DMS53 treated with DMSO at 0.1 percent for 48 hours (cell line): Measurements from ENCODE around the gene ALMS1.
"Not testable (repeated sequence)": the region's sequence is repeated elsewhere in the genome, so short reads cannot be mapped to it uniquely, and the experiment has no call there.

Experiments used
- DNase-seq: peaks from one replicate; lab custom pipeline; 2025; ENCODE audit not compliant: unreplicated experiment; lab: John Stamatoyannopoulos, UW

The ALMS1 gene

GRCh38 chr2:73403237-73403636 is 17.6 kb downstream of the ALMS1 start:
- DNase-seq = no peak

GRCh38 chr2:73404409-73404808 is 18.8 kb downstream of the ALMS1 start:
- no peak for DNase-seq

DNA sequence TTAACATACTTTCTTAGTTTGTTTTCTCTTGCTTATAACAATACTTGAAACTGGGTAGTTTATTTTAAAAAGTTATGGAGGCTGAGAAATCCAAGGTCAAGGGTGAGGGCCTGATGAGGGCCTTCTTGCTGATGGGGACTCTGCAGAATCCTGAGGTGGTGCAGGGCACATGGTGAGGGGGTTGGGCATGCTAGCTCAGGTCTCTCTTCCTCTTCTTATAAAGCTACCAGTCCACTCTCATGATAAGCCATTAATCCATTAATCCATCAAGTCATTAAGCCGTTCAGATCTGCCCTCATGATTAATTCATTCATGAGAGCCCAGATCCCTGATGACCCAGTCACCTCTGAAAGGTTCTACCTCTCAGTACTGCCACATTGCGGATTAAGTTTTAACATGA is 21.4 kb downstream of the ALMS1 start:
- no peak for DNase-seq

- DNase-seq = no peak
Measured at GRCh38 chr2:73408198-73408597, 22.6 kb downstream of the ALMS1 start.

DNA sequence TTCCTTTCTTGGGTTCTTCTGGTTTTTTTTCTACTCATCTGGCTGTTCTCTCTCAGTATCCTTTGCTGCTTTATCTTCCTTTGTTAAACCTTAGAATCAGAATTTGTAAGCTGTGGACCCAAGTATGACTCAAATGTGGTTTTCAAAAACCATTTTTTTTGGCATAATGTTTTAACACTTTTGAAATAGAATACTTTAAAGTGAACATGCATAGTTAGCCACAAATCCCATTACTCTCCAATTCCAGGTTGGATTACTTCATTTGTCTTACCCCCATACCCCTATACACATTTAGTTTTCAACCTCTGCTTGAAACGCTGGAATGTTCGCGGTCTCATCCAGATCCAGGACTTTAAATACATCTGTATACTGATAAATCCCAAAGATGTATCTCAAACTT is 29.1 kb downstream of the ALMS1 start:
- DNase-seq = no peak

- no peak for DNase-seq
Measured at GRCh38 chr2:73415906-73416305, 30.3 kb downstream of the ALMS1 start.

GRCh38 chr2:73418343-73418742 is 32.7 kb downstream of the ALMS1 start:
- no peak for DNase-seq

GRCh38 chr2:73423913-73424312 is 38.3 kb downstream of the ALMS1 start:
- DNase-seq = no peak

GRCh38 chr2:73426176-73426575 is 40.5 kb downstream of the ALMS1 start:
- no peak for DNase-seq

- no peak for DNase-seq
Measured at GRCh38 chr2:73436019-73436418, 50.4 kb downstream of the ALMS1 start.

DNA sequence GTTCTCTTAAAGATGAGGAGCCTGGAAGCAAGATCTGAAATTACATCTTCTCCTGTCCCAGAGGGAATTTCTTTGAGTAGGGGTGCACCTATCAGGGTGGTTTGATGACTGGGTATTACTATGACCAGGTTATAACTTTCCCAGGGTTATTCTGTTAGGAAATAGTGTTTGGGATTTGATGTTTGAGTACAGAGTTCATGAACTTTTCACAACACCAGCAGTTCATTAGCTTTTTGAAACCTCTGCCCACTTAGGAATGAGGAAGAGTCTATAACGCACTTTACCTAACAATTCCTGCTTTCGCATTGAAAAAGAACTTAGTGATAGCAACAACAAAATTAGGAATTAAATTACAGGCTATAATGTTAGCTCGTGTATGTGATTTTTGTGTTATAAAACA is 58.6 kb downstream of the ALMS1 start:
- no peak for DNase-seq

DNA sequence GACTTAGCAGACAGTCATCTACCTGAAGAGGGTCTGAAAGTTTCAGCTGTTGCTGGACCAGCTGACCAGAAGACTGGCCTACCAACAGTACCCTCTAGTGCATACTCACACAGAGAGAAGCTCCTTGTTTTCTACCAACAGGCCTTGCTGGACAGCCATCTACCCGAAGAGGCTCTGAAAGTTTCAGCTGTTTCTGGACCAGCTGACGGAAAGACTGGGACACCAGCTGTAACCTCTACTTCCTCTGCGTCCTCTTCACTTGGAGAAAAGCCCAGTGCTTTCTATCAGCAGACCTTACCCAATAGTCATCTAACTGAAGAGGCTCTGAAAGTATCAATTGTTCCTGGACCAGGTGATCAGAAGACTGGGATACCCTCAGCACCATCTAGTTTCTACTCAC is 63.2 kb downstream of the ALMS1 start:
- DNase-seq = no peak

DNA sequence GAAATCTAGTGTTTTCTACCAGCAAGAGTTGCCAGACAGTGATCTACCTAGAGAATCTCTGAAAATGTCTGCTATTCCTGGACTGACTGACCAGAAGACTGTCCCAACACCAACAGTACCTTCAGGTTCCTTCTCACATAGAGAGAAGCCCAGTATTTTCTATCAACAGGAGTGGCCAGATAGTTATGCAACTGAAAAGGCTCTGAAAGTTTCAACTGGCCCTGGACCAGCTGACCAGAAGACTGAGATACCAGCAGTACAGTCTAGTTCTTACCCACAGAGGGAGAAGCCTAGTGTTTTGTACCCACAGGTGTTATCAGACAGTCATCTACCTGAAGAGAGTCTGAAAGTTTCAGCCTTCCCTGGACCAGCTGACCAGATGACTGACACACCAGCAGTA is 63.8 kb downstream of the ALMS1 start:
- no peak for DNase-seq

- no peak for DNase-seq
Measured at GRCh38 chr2:73451263-73451972, 65.8 kb downstream of the ALMS1 start.

DNA sequence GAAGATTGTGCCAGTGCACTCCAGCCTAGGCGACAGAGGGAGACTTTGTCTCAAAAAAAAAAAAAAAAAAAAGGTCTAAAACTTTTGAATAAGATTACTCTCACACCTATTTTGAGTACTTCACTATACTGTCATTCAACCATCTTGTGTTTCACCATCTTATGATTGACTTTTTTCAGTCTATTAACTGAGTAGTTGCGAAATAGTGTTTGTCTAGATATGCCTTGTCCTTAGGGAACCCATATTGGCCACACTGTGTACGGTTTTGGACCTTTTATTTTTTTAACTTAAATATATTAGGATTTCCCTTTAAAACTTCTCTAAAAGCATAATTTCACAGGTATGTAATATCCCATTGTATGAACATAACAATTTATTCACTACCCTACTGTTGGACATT is 72.3 kb downstream of the ALMS1 start:
- no peak for DNase-seq

- not testable (repeated sequence) for DNase-seq
Measured at GRCh38 chr2:73462388-73462787, 76.8 kb downstream of the ALMS1 start.

DNA sequence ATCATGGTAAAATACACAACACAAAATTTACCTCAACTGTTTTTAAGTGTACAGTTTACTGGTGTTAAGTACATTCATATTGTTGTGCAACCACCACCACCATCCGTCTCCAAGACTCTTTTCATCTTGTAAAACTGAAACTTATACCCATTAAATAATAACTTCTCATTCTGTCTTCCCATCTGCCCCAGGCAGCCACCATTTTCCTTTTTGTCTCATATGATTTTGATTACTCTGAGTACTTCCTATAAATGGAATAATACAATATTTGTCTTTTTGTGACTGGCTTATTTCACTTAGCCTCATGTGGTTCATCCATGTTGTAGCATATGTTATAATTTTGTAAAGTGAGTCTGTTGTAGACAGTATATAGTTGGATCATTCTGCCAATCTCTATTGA is 82.7 kb downstream of the ALMS1 start:
- no peak for DNase-seq

DNA sequence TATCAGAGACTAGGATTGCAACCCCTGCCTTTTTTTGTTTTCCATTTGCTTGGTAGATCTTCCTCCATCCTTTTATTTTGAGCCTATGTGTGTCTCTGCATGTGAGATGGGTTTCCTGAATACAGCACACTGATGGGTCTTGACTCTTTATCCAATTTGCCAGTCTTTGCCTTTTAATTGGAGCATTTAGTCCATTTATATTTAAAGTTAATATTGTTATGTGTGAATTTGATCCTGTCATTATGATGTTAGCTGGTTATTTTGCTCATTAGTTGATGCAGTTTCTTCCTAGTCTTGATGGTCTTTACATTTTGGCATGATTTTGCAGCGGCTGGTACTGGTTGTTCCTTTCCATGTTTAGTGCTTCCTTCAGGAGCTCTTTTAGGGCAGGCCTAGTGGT is 98.2 kb downstream of the ALMS1 start:
- not testable (repeated sequence) for DNase-seq

DNA sequence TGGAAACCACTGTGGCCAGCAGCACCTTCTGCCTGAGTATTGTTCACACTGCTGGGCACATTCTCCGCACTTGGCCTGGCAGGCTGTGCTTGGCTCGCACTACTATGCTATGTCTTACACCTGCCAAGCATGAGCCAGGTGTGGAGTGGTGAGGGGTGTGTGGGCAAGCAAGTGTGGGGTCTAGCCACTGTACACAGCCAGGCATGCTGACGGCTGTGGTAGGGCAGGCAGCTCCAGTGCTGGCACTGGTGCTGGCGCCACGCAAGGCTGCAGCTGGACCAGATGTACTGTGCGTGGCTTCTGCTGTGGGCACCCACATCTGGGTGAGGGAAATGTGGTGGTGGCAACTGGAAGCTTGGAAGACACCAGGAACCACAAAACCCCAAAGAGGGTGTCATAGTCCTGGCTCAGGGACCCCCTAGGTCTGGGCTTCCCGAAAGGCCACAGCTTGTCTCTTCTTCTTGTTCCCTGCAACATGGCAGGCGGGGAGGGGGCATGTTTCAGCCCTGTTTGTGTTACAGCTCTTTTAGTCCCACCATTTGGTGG is 101.5 kb downstream of the ALMS1 start:
- no peak for DNase-seq

DNA sequence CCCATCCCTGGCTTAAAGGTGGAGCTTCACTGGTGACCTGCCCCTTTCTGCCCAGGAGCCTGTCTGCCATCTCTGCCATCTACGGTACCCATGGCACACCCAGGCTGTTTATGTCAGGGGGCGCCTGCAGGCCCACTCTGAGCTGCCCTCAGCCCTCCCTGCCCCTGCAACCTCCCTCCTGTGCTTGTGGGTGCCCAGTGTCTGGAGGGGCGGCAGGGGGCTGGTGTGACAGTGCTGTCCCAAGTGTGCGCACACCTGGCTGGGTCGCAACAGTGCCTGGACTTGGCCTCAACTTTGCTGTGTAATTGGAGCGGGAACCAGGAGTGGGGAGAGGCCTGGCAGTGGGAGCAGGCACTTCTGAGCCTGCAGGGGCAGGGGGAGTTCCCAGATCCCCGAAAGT is 102.4 kb downstream of the ALMS1 start:
- DNase-seq = no peak

DNA sequence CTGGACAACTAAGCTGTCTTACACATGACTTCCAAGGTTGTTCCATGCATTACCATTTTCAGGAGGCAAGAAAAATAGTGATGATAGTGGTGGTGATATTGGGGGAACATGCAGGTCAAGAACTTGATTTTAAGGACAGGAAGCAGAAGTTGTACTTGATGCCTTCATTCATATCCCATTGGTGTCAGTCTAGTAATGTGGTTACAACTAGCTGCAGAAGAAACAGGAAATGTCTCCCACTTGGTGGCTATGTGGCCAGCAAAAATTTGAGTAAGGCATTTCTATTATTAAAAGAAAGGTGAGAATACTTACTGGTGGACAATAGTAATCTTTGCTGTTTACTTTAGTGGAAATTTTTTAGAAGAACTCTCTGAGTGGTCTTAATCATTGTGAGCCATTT is 103.4 kb downstream of the ALMS1 start:
- no peak for DNase-seq

- no peak for DNase-seq
Measured at GRCh38 chr2:73494031-73494430, 108.4 kb downstream of the ALMS1 start.

DNA sequence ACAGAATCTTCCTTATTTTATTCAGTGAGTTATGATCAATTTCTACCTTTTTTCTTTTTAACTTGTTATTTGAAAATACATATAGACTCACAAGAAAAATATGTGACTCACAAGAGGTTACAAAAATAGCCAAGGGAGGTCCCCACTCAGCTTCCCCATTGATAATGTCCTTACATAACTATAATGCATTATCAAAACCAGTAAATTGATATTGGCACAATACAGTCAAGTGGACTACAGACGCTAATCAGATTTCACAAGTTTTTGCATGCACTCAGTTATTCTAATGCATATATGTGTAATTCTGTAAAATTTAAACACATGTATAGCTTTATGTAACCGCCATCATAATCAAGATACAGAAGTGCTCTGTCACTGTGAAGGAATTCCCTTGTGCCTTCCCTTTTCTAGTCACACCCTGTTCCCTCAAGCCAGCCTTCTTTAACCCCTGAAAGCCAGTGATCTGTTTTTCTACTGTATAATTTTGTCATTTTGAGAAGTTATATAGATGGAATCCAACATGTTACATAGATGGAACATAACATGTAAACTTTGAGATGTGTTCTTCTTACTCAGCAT is 118.4 kb downstream of the ALMS1 start:
- DNase-seq = no peak
